NT2/D1 (cell line): ENCODE data around the gene SLC5A4.

Experiments used
- SUZ12 ChIP-seq: IDR thresholded peaks from 2 replicates; pipeline ENCODE4 v1.6.1; 2011; ENCODE audit not compliant: insufficient read length, insufficient read depth; ENCODE audit errors: extremely low read depth
- YY1 ChIP-seq: IDR thresholded peaks from 2 replicates; pipeline ENCODE4 v1.6.1; 2011; ENCODE audit not compliant: insufficient read length, insufficient read depth

- no peak for TF ChIP-seq YY1
- no peak for TF ChIP-seq SUZ12
These were observed 49.0 kb downstream of the SLC5A4 start for GRCh38 chr22:32205974-32206773.
